H9 (cell line): ENCODE measurements around the gene NACC2. TPM values are rescaled to one million over a fixed set of nuclear protein-coding genes. Genes with fewer than 3 reads are reported as not detected.

ENCODE experiments used
- DNase-seq: peaks from one replicate; pipeline ENCODE4 v3.0.0-alpha.2; 2017
- H2AFZ ChIP-seq: one replicate; pipeline ENCODE4 v1.6.1; 2013; ENCODE audit warnings: mild to moderate bottlenecking, low read length, control low read depth, moderate library complexity
- H2AK5ac ChIP-seq: 2 replicates; pipeline ENCODE4 v1.6.1; 2013; ENCODE audit warnings: low read length, control low read depth, mixed read lengths; ENCODE audit not compliant: insufficient read length
- H2BK120ac ChIP-seq: one replicate; pipeline ENCODE4 v1.6.1; 2013; ENCODE audit warnings: low read depth, mild to moderate bottlenecking, low read length, control low read depth, inconsistent platforms; ENCODE audit not compliant: poor library complexity, severe bottlenecking
- H2BK12ac ChIP-seq: 2 replicates; pipeline ENCODE4 v1.6.1; 2013; ENCODE audit warnings: low read length, control low read depth, mixed read lengths, low read depth; ENCODE audit not compliant: insufficient read length
- H2BK15ac ChIP-seq: 2 replicates; pipeline ENCODE4 v1.6.1; 2013; ENCODE audit warnings: low read depth, low read length, control low read depth
- H2BK20ac ChIP-seq: one replicate; pipeline ENCODE4 v1.6.1; 2013; ENCODE audit warnings: low read depth, mild to moderate bottlenecking, low read length, control low read depth, inconsistent platforms; ENCODE audit not compliant: poor library complexity, severe bottlenecking
- H2BK5ac ChIP-seq: 2 replicates; pipeline ENCODE4 v1.6.1; 2013; ENCODE audit warnings: low read length, control low read depth, mixed read lengths; ENCODE audit not compliant: insufficient read length
- H3K14ac ChIP-seq: 2 replicates; pipeline ENCODE4 v1.6.1; 2013; ENCODE audit warnings: low read length, control low read depth; ENCODE audit not compliant: insufficient read depth
- H3K18ac ChIP-seq: 2 replicates; pipeline ENCODE4 v1.6.1; 2013; ENCODE audit warnings: low read depth, mild to moderate bottlenecking, mixed read lengths, low read length, control low read depth; ENCODE audit not compliant: insufficient read length
- H3K23ac ChIP-seq: 2 replicates; pipeline ENCODE4 v1.6.1; 2013; ENCODE audit warnings: low read length, control low read depth, mixed read lengths, low read depth; ENCODE audit not compliant: insufficient read length
- H3K23me2 ChIP-seq: 2 replicates; pipeline ENCODE4 v1.6.1; 2013; ENCODE audit warnings: low read depth, mild to moderate bottlenecking, mixed read lengths, low read length, control low read depth; ENCODE audit not compliant: insufficient read length, poor library complexity, severe bottlenecking
- H3K27ac ChIP-seq: 2 replicates; pipeline ENCODE4 v1.5.1; 2013; ENCODE audit warnings: low read length, control low read depth, mixed read lengths, low read depth; ENCODE audit not compliant: insufficient read length
- H3K27me3 ChIP-seq: 2 replicates; pipeline ENCODE4 v1.6.1; 2013; ENCODE audit warnings: low read length, control low read depth, inconsistent platforms; ENCODE audit not compliant: insufficient read depth
- H3K4ac ChIP-seq: 2 replicates; pipeline ENCODE4 v1.6.1; 2013; ENCODE audit warnings: low read depth, mild to moderate bottlenecking, control low read depth, inconsistent platforms, low read length, moderate library complexity
- H3K4me1 ChIP-seq: 2 replicates; pipeline ENCODE4 v1.6.1; 2013; ENCODE audit warnings: low read length, control low read depth, inconsistent platforms; ENCODE audit not compliant: insufficient read depth
- H3K4me2 ChIP-seq: 2 replicates; pipeline ENCODE4 v1.6.1; 2013; ENCODE audit warnings: low read length, control low read depth, mixed read lengths; ENCODE audit not compliant: insufficient read length, insufficient read depth
- H3K56ac ChIP-seq: 2 replicates; pipeline ENCODE4 v1.6.1; 2013; ENCODE audit warnings: low read depth, mild to moderate bottlenecking, mixed read lengths, low read length, control low read depth; ENCODE audit not compliant: insufficient read length
- H3K79me1 ChIP-seq: 2 replicates; pipeline ENCODE4 v1.6.1; 2013; ENCODE audit warnings: low read depth, mild to moderate bottlenecking, moderate library complexity, low read length, control low read depth, inconsistent platforms; ENCODE audit not compliant: insufficient read depth, poor library complexity, severe bottlenecking
- H3K79me2 ChIP-seq: 2 replicates; pipeline ENCODE4 v1.6.1; 2013; ENCODE audit warnings: low read length, control low read depth, inconsistent platforms; ENCODE audit not compliant: insufficient read depth
- H3K9ac ChIP-seq: 2 replicates; pipeline ENCODE4 v1.6.1; 2013; ENCODE audit warnings: low read length, control low read depth, mixed read lengths; ENCODE audit not compliant: insufficient read length; ENCODE audit errors: extremely low read depth
- H3K9me3 ChIP-seq: one replicate; pipeline ENCODE4 v1.6.1; 2013; ENCODE audit warnings: low read depth, low read length, inconsistent platforms; ENCODE audit not compliant: control insufficient read depth
- H3T11ph ChIP-seq: one replicate; pipeline ENCODE4 v1.6.1; 2013; ENCODE audit warnings: mild to moderate bottlenecking, low read length, control low read depth, inconsistent platforms
- H4K20me1 ChIP-seq: one replicate; pipeline ENCODE4 v1.6.1; 2013; ENCODE audit not compliant: control insufficient read depth, insufficient read length, insufficient read depth
- H4K5ac ChIP-seq: 2 replicates; pipeline ENCODE4 v1.6.1; 2013; ENCODE audit warnings: low read depth, mild to moderate bottlenecking, mixed read lengths, low read length, control low read depth; ENCODE audit not compliant: insufficient read length
- H4K8ac ChIP-seq: replicated peaks from 2 replicates; pipeline ENCODE4 v1.6.1; 2013; ENCODE audit warnings: low read length, control low read depth, mixed read lengths, low read depth; ENCODE audit not compliant: insufficient read length
- H4K91ac ChIP-seq: 2 replicates; pipeline ENCODE4 v1.6.1; 2013; ENCODE audit warnings: low read depth, mild to moderate bottlenecking, moderate library complexity, mixed read lengths, low read length, control low read depth; ENCODE audit not compliant: insufficient read length
- H3K27ac Mint-ChIP-seq, 3 experiments: 2 replicates in 2 of 3; 3 replicates in 1 of 3; pipeline ENCODE4 v1.8.0; 2020 to 2021; ENCODE audit warnings: mixed read lengths in 3 of 3, mild to moderate bottlenecking in 1 of 3, moderate library complexity in 1 of 3
- H3K27me3 Mint-ChIP-seq: 2 replicates; pipeline ENCODE4 v1.8.0; 2021; ENCODE audit warnings: low read depth, mild to moderate bottlenecking, moderate library complexity, mixed read lengths
- H3K36me3 Mint-ChIP-seq, 3 experiments: 2 replicates in 2 of 3; 3 replicates in 1 of 3; pipeline ENCODE4 v1.8.0; 2020 to 2021; ENCODE audit warnings: low read depth in 3 of 3, mixed read lengths in 3 of 3; ENCODE audit not compliant: insufficient read depth in 1 of 3
- H3K4me1 Mint-ChIP-seq, 2 experiments: 2 replicates each; pipeline ENCODE4 v1.8.0; 2020; ENCODE audit warnings: mixed read lengths in 2 of 2
- H3K4me3 Mint-ChIP-seq, 2 experiments: 2 replicates in 1 of 2; 3 replicates in 1 of 2; pipeline ENCODE4 v1.8.0; 2020 to 2021; ENCODE audit warnings: mild to moderate bottlenecking in 2 of 2, mixed read lengths in 2 of 2, moderate library complexity in 1 of 2
- H3K9me3 Mint-ChIP-seq, 2 experiments: 2 replicates in 1 of 2; 3 replicates in 1 of 2; pipeline ENCODE4 v1.8.0; 2020; ENCODE audit warnings: mild to moderate bottlenecking in 2 of 2, mixed read lengths in 2 of 2, moderate library complexity in 1 of 2
- WGBS: extraction: QIAGEN DNeasy Blood & Tissue Kit; methylation state at CpG from one replicate; pipeline ENCODE4 v1.1.7; 2013; ENCODE audit warnings: missing lambda C conversion rate, low lambda C conversion rate, mixed read lengths; ENCODE audit not compliant: insufficient read length; ENCODE audit errors: extremely low coverage; 5-methylcytosine and 5-hydroxymethylcytosine counted together
- total RNA-seq: library from RNA; stranded (reverse); gene quantifications from 2 replicates; pipeline ENCODE4 v1.2.1, GENCODE V29; 2021
- TF ChIP-seq, protein P1 (sequence below): fragments of 200-600 bp; sonication (generic); conservative IDR thresholded peaks from 3 replicates; pipeline ENCODE4 v1.8.0; 2021; ENCODE audit warnings: antibody characterized with exemption, mild to moderate bottlenecking

Gene NACC2
- total RNA-seq, 1 experiment from 2014 or later: 11.5 TPM

DNA sequence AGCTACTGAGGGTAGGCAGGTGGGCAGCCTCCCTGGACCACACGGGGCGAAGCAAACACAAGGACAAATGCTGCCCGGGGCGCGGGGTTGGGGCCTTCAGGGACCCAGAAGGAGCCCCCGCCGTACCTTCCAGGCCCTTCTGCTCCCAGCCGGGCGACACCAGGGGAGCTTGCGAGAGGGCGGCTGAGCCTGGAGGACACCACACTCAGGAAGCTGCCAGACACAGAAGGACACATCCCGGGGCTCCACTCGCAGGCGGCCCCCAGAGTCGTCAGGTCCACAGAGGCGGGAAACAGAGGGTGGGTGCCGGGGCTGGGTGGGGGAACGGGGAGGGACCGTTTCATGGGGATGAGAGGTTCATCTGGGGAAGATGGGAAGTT, 75.4 kb downstream of the NACC2 start:
- Histone ChIP-seq H2BK20ac (no peak overlapping the region), H2BK5ac (no peak overlapping the region), H3K9me3 (no peaks in the 10 kb centered on the region), H2BK15ac (no peak overlapping the region), H3K79me1 (no peaks in the 10 kb centered on the region), H3K4me1 (peaks cover 4% of the 10 kb centered on the region; the same call in 1 of the 2 replicates), H3K4ac (no peak overlapping the region), H3K4me2 (no peak overlapping the region), H3K23me2 (no peaks in the 10 kb centered on the region), H2BK12ac (no peak overlapping the region), H3K9ac (no peak overlapping the region), H3K18ac (no peak overlapping the region), H3K23ac (no peak overlapping the region), H2AFZ (no peak overlapping the region), H4K8ac (no peak overlapping the region), H3T11ph (no peak overlapping the region), H4K91ac (no peak overlapping the region), H3K14ac (no peak overlapping the region), H4K20me1 (peaks cover 3% of the 10 kb centered on the region), H2AK5ac (no peak overlapping the region), H3K27me3 (no peaks in the 10 kb centered on the region), H3K56ac (no peak overlapping the region), H2BK120ac (no peak overlapping the region), H3K79me2 (no peaks in the 10 kb centered on the region; the same call in 1 of the 2 replicates), H4K5ac (no peak overlapping the region), H3K27ac (no peak overlapping the region)
- no peak overlapping the region for H3K4me3 Mint-ChIP-seq
- WGBS: no CpG with 5 or more reads among the region's 19 CpGs
- TF ChIP-seq, protein P1, sequence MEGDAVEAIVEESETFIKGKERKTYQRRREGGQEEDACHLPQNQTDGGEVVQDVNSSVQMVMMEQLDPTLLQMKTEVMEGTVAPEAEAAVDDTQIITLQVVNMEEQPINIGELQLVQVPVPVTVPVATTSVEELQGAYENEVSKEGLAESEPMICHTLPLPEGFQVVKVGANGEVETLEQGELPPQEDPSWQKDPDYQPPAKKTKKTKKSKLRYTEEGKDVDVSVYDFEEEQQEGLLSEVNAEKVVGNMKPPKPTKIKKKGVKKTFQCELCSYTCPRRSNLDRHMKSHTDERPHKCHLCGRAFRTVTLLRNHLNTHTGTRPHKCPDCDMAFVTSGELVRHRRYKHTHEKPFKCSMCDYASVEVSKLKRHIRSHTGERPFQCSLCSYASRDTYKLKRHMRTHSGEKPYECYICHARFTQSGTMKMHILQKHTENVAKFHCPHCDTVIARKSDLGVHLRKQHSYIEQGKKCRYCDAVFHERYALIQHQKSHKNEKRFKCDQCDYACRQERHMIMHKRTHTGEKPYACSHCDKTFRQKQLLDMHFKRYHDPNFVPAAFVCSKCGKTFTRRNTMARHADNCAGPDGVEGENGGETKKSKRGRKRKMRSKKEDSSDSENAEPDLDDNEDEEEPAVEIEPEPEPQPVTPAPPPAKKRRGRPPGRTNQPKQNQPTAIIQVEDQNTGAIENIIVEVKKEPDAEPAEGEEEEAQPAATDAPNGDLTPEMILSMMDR: no peak
- H3K27me3 Mint-ChIP-seq: peaks cover 14% of the 10 kb centered on the region
- peaks cover 0 to 4% (median under 1%) of the 10 kb centered on the region in 3 experiments; a peak in 2 of 7 replicates for H3K36me3 Mint-ChIP-seq
- peaks cover 29 to 41% of the 10 kb centered on the region in 2 experiments for H3K4me1 Mint-ChIP-seq
- H3K27ac Mint-ChIP-seq: no peak overlapping the region
- no peak for DNase-seq
- H3K9me3 Mint-ChIP-seq: no peaks in the 10 kb centered on the region; a peak in 1 of 5 replicates
